Measurements from ENCODE around the gene MOB4.

MOB4 gene

DNA sequence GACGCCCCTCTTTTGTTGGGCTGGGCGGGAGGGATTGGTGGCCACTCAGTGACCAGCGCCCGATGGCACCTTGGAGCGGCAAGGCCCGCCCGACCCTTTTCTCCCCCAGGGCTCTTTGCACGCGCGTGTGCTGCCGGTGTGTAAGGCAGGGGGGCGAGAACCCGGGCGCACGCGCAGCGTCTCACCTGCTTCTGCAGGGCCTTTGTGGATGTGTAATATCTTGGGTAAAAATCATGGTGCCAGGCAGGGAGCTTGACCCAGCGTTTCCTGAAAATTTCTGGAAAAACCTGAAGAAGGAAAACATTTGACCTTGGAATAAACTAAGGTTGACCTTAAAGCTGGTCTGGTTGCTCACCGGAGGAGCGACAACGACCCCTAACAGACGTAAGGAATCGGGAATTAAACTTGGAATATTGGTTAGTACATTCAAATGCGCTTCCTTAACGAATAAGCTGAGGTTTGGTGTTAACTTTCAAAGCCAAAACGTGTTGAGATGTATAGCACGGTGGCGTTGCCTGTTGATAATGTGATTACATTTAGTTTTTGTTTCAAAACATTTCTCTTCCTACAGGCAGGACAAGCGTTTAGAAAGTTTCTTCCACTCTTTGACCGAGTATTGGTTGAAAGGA is 15.2 kb upstream of the MOB4 start:
- H3K27me3 ChIP-seq (replicated peaks; ENCODE audit: insufficient read depth, low read length), result no peaks in the 10 kb centered on the region
- H3K4me3 ChIP-seq (ENCODE audit: low read length), result peak overlapping the region; percentile 78
- peak overlapping the region; percentile 44 for H3K4me2 ChIP-seq (ENCODE audit: low read depth, low read length)
- H3F3A ChIP-seq (ENCODE audit: insufficient read depth, low read length), result peaks cover 24% of the 10 kb centered on the region
- H3K9me3 ChIP-seq (replicated peaks; ENCODE audit: insufficient read depth, low read length), result no peaks in the 10 kb centered on the region
- H3K9ac ChIP-seq (ENCODE audit: low read length), result peak overlapping the region; percentile 90
- peaks cover 85% of the 10 kb centered on the region for H3K79me2 ChIP-seq (ENCODE audit: low read length)
- DNase-seq, result peak; percentile 31
- peaks cover 30% of the 10 kb centered on the region for H3K4me1 ChIP-seq (ENCODE audit: low read length)
- H3K27ac ChIP-seq (ENCODE audit: low read length), result peak overlapping the region; percentile 92
- H2AFZ ChIP-seq (ENCODE audit: low read length), result no peak overlapping the region
- TF ChIP-seq, protein P1, sequence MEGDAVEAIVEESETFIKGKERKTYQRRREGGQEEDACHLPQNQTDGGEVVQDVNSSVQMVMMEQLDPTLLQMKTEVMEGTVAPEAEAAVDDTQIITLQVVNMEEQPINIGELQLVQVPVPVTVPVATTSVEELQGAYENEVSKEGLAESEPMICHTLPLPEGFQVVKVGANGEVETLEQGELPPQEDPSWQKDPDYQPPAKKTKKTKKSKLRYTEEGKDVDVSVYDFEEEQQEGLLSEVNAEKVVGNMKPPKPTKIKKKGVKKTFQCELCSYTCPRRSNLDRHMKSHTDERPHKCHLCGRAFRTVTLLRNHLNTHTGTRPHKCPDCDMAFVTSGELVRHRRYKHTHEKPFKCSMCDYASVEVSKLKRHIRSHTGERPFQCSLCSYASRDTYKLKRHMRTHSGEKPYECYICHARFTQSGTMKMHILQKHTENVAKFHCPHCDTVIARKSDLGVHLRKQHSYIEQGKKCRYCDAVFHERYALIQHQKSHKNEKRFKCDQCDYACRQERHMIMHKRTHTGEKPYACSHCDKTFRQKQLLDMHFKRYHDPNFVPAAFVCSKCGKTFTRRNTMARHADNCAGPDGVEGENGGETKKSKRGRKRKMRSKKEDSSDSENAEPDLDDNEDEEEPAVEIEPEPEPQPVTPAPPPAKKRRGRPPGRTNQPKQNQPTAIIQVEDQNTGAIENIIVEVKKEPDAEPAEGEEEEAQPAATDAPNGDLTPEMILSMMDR (IDR thresholded peaks at IDR 0.05; ENCODE audit: low read length), result no peak
- TF ChIP-seq EZH2 (optimal IDR thresholded peaks at IDR 0.05; ENCODE audit: low read depth, low read length), result no peak
- TF ChIP-seq EZH2phosphoT487 (IDR thresholded peaks at IDR 0.05; ENCODE audit: low read length), result no peak
- H3K36me3 ChIP-seq (replicated peaks; ENCODE audit: insufficient read depth, low read length), result peaks cover 43% of the 10 kb centered on the region
- H3K9me2 ChIP-seq (replicated peaks; ENCODE audit: insufficient read depth, low read length), result no peaks in the 10 kb centered on the region
- peaks cover 28% of the 10 kb centered on the region for H4K20me1 ChIP-seq (ENCODE audit: insufficient read depth, low read length)

DNA sequence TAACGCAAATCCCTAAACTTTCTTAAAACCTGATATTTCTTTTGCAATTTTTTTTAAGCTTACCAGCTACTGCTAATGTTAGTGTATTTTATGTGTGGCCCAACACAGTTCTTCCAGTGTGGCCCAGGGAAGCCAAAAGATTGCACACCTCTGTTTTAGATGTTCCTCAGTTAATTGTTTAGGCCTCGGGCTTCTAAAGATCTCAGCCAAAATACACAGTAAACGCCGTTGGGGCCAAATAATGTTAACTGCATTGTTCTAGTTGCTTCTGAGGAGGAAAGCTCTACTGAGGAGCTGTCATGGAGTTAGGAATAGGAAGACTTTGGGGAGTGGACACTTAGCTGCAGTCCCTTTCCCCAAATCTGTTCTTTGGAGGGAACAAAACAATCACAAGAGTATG is 13.7 kb upstream of the MOB4 start:
- peaks cover 25% of the 10 kb centered on the region for H3F3A ChIP-seq (ENCODE audit: insufficient read depth, low read length)
- H3K27me3 ChIP-seq (replicated peaks; ENCODE audit: insufficient read depth, low read length), result no peaks in the 10 kb centered on the region
- H3K9me2 ChIP-seq (replicated peaks; ENCODE audit: insufficient read depth, low read length), result no peaks in the 10 kb centered on the region
- peak overlapping the region; percentile 44 for H3K4me2 ChIP-seq (ENCODE audit: low read depth, low read length)
- no peak overlapping the region for H2AFZ ChIP-seq (ENCODE audit: low read length)
- TF ChIP-seq EZH2phosphoT487 (IDR thresholded peaks at IDR 0.05; ENCODE audit: low read length) (no peak), EZH2 (optimal IDR thresholded peaks at IDR 0.05; ENCODE audit: low read depth, low read length) (no peak)
- TF ChIP-seq, protein P1 (IDR thresholded peaks at IDR 0.05; ENCODE audit: low read length), result no peak
- H3K4me1 ChIP-seq (ENCODE audit: low read length), result peaks cover 15% of the 10 kb centered on the region
- peaks cover 14% of the 10 kb centered on the region for H4K20me1 ChIP-seq (ENCODE audit: insufficient read depth, low read length)
- peak overlapping the region; percentile 78 for H3K4me3 ChIP-seq (ENCODE audit: low read length)
- H3K9me3 ChIP-seq (replicated peaks; ENCODE audit: insufficient read depth, low read length), result no peaks in the 10 kb centered on the region
- H3K36me3 ChIP-seq (replicated peaks; ENCODE audit: insufficient read depth, low read length), result peaks cover 28% of the 10 kb centered on the region
- H3K27ac ChIP-seq (ENCODE audit: low read length), result no peak overlapping the region
- no peak for DNase-seq
- H3K79me2 ChIP-seq (ENCODE audit: low read length), result peaks cover 69% of the 10 kb centered on the region
- H3K9ac ChIP-seq (ENCODE audit: low read length), result peak overlapping the region; percentile 12; the same call in 1 of the 2 replicates

GRCh38 chr2:197502685-197503084 is 13.2 kb upstream of the MOB4 start:
- no peaks in the 10 kb centered on the region for H3K9me3 ChIP-seq (replicated peaks; ENCODE audit: insufficient read depth, low read length)
- H4K20me1 ChIP-seq (ENCODE audit: insufficient read depth, low read length), result peaks cover 9% of the 10 kb centered on the region; the same call in 1 of the 2 replicates
- no peak overlapping the region; the same call in 1 of the 2 replicates for H3K9ac ChIP-seq (ENCODE audit: low read length)
- peaks cover 23% of the 10 kb centered on the region for H3K36me3 ChIP-seq (replicated peaks; ENCODE audit: insufficient read depth, low read length)
- peaks cover 10% of the 10 kb centered on the region for H3K4me1 ChIP-seq (ENCODE audit: low read length)
- no peak overlapping the region for H3K4me3 ChIP-seq (ENCODE audit: low read length)
- peak overlapping the region; percentile 44; the same call in 1 of the 2 replicates for H3K4me2 ChIP-seq (ENCODE audit: low read depth, low read length)
- H3K27me3 ChIP-seq (replicated peaks; ENCODE audit: insufficient read depth, low read length), result no peaks in the 10 kb centered on the region
- no peak overlapping the region for H3K27ac ChIP-seq (ENCODE audit: low read length)
- no peak for DNase-seq
- no peak overlapping the region for H2AFZ ChIP-seq (ENCODE audit: low read length)
- H3K79me2 ChIP-seq (ENCODE audit: low read length), result peaks cover 64% of the 10 kb centered on the region
- H3K9me2 ChIP-seq (replicated peaks; ENCODE audit: insufficient read depth, low read length), result no peaks in the 10 kb centered on the region
- H3F3A ChIP-seq (ENCODE audit: insufficient read depth, low read length), result peaks cover 25% of the 10 kb centered on the region
- TF ChIP-seq EZH2phosphoT487 (IDR thresholded peaks at IDR 0.05; ENCODE audit: low read length) (no peak), EZH2 (optimal IDR thresholded peaks at IDR 0.05; ENCODE audit: low read depth, low read length) (no peak)
- TF ChIP-seq, protein P1 (IDR thresholded peaks at IDR 0.05; ENCODE audit: low read length), result no peak

Data from MM.1S (cell line).